Fibroblast of skin of scalp (primary cell): Measurements from ENCODE around the gene GOLGA3.
"Not testable (repeated sequence)": the region's sequence is repeated elsewhere in the genome, so short reads cannot be mapped to it uniquely, and the experiment has no call there.

Experiments
- DNase-seq: peaks from one replicate; pipeline ENCODE4 v3.0.0-alpha.2; 2013

The GOLGA3 gene

DNA sequence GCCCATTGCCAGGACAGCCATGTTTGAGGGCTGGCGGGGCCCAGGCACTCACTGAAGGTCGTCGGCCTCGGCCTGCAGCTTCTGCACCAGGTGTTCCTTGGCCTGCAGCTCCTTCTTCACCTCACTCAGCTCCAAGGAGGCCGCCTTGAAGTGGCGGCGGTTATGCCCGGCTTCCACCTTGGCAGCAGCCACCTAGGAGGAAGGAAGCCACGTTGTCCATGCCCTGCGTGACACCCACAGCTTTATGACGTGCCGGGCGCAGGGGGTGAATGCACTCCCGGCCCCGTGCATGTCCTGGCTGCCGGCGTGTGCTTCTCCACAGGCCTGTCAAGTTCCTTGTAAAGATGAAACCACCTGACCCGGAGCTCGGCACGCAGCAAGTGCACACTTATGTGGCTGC is 51.1 kb downstream of the GOLGA3 start:
- no peak for DNase-seq

DNA sequence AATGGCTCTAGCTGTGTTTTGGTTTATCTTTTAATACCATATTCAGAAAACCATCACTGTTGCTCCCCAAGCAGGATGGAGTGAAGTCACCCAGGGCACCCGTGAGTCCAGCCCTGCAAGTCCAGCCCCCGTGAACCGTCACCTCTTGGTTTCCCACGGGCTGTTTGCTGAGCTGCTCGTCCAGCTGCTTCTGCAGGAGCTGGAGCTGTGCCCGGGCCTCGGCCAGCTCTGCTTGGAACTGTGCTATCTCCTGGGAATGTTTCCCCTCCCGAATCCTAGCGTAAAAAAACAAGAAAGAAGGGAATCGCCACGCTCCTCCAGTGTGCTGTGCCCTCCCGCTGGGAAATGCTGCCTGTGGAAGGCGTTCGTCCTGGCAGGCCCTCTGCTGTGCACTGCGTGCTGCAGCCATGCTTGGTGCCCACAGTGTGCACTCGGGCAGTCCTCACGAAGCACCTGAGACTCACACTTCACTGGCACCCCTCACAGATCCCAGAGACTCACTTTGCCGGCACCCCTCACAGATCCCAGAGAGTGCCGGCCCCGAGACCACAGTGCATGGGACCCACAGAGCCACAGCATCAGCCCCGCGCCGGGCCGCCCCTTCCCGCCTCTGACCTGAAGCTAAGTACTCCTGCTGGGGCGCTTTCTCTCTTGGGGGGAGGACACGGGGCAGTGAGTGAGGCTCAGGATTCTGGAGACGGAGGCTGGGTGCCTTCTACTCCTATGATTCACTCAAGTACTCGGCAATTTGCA is 51.7 kb downstream of the GOLGA3 start:
- no peak for DNase-seq

DNA sequence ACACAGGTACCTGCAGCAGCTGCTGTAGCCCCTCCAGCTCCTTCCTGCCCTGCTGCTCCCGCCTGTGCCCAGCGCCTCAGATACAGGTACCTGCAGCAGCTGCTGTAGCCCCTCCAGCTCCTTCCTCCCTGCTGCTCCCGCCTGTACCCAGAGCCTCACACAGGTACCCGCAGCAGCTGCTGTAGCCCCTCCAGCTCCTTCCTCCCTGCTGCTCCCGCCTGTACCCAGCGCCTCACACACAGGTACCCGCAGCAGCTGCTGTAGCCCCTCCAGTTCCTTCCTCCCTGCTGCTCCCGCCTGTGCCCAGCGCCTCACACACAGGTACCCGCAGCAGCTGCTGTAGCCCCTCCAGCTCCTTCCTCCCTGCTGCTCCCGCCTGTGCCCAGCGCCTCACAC is 52.4 kb downstream of the GOLGA3 start:
- not testable (repeated sequence) for DNase-seq

DNA sequence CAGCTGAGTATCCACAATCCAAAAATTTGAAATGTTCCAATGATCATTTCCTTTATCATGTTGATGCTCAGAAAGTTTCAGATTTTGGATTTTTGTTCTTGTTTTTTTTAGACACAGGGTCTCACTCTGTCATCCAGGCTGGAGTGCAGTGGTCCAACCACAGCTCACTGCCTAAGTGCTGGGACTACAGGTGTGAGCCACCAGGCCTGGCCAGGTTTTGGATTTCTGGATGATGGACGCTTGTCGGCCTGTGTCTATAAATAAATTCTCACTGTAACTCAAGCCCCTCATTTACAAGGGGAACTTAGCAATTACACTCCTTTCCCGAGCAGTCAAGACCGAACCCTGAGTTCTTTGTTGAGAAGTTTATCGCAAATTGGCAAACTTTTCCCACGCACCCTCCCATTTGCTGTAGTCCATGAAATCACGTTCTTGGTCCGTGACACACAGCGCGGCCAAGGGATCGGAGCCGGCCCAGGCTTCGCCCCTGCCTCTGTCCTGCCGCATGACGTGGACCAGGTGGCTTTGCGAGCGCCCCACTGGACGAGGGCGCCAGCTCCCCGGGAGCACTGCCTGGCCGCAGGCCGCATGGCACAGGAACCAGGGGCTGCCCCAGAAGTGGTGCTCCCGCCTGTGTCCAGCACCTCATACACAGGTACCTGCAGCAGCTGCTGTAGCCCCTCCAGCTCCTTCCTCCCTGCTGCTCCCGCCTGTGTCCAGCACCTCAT is 53.0 kb downstream of the GOLGA3 start:
- DNase-seq = no peak

DNA sequence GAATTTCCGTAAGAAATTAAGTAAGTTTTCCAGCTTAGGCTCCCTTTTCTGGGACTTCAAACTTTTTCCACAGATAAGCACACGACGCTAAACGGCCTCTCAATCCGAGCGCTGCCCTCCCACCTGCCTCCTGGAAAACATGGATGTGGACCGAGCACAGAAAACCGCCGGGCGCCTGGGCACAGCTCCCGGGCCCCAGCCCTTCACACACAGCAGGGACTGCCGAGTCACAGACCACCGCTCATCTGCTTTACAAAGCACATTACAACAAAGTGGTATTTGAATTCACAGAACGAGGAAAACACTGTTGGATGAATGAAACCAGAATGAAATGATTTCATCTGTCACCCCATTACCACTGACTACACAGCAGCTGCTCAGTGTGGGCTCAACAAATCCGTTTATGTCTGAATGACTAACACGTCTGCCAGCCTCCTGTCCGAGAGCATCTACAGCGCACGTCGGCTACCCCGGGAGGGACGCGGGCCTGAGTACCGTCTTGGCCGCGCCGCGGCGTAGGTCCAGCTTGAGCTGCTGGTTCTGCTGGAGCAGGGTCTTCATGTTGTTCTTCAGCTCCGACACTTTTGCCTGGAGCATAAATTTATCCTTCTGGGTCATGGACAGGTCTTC is 53.9 kb downstream of the GOLGA3 start:
- no peak for DNase-seq

DNA sequence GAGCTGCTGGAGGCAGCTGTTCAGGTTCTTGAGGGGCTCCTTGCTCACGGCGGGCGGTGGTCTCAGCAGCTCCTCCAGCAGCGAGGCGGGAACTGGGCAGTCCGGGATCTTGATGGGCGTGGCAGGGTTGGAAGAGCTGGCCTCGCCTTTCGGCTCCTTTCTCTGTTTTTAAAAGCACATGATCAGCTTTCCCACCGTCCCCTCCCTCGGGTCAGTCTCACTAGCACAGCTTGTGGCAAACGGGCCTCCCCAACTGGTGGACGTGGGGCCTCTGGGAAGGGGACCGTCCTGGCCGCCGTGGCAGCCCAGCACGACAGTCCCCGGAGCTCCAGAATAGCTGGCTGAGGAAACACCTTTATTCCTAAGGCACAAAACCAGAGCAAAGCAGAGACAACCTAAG is 54.5 kb downstream of the GOLGA3 start:
- DNase-seq = no peak

DNA sequence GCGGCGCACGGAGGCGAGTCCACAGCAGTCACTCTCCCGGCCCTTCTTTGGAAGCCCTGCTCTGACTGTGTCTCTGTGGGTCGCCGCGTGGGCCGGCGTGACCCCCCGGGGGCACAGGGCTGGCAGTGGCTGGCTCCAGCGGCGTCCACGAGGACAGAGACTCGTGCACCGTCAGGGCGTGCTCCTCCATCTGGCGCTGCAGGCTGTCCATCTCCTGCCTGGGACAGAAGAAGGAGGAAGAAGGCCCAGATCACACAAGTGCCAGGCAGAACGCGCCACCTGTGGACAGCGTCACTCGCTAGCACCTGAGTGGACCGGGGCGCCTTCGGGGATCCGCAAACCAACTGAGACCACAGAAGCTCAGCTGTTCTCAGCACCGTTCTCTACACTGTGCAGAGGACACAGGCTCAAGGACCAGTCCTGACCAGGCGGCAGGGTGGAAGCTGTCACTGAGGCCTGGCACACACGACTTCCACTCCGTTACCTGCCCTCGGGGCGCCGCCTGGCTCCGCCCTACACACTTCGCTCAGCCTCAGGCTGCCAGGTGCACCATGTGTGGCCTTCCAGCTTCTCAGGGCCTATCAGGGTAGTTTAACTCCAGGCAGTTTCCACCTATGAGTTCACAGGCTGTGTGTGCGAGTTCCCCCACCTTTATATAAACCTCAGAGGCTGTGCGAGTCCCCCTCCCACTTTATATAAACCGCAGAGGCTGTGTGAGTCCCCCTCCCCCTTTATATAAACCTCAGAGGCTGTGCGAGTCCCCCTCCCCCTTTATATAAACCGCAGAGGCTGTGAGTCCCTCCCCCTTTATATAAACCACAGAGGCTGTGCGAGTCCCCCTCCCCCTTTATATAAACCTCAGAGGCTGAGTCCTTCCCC is 55.4 kb downstream of the GOLGA3 start:
- no peak for DNase-seq

DNA sequence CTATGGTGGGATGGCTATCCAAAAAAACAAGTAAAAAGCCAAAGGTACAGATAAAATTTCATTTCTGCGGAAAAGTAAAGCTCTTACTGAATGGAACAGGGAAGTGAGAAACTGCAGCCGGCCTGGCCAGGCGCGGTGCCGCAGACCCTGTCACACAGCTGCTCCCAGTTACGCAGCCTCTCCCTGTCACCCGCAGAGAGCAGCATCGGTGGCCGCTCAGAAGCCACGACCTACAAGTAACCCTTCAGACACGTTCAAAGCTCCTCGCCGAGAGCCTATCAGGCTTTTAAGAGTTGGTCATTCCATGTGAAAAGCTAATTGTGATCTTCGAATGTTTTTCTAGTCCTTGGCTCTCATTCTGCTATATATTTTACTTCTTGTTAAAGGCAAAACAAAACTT is 56.1 kb downstream of the GOLGA3 start:
- DNase-seq = no peak

DNA sequence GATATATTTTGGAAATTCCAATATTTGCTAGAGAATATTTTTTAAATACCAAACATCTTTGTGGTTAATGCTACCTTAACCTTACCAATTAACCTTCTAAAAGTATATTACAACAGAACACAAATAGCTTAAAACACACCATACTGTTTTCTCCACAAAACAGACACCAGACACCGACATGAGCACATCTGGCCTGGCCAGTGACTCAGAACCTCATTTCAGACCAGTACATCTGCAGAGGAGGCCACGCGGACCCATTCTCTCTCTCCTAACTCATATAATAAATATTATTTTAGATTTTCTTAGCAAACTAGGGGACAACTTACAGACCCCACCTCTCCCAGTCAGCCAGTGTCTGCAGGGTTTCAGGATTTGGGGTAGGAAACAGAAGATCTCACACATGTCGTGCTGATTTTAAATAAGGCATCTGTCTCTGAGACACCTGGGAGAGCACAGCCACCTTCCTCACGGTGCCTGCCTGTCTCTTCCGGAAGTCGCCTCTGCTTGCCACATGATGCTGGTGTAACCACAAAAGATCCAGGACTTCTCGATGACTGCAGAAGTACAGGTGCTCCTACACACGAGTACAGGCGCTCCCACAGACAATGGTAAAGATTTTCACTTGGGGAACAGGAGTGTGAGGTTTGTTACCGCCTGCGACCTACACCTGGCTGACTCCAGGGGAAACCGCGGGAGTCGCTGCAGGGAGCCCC is 57.4 kb downstream of the GOLGA3 start:
- no peak for DNase-seq

DNA sequence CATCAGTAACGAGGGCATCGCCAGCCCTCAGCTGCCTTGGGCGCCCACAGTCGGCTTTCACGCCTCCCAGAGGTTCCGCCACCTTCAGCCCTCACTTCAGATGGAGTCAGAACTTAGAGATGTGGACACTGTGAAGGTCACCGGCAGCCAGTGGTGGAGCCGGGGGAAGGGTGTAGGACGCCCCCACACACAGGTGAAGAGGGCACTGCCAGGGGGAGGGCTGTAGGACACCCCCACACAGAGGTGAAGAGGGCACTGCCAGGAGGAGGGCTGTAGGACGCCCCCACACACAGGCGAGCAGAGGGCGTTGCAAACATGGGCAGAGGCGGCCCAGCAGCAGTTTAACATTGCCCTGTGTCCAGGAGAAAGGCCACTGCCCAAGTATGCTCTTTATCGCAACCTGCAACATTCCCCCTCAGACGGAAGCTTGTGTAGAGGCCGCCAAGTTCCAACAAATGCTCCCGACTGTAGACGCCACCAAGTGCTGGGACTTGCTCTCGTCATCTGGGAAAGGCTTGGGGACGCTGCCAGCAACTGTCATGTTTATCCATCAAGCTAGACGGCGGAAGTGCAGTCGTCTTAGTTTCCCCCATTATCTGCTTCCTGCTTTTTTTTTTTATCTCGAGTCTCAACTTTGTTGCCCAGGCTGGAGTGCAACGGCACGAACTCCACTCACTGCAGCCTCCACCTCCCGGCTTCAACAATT is 62.1 kb downstream of the GOLGA3 start:
- DNase-seq = peak; percentile 22

DNA sequence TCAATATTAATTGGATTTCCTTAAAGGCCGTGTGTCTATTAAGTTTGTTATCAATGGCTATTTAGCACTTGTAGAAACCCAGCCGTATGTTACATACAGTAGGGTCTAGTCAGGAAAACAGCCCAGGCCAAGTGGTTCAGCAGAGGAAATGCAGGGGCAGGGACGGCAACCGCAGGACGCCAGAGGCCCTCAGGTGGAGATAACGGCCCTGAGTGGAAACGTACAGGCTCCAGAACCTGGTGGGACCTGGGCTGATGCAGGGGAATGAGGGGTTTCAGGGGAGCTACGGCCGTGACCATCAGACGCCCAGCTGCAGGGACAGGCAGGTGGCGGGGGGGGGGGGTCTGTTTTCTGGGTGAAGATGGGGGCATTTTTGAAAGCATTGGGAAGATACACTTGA is 63.3 kb downstream of the GOLGA3 start:
- no peak for DNase-seq

DNA sequence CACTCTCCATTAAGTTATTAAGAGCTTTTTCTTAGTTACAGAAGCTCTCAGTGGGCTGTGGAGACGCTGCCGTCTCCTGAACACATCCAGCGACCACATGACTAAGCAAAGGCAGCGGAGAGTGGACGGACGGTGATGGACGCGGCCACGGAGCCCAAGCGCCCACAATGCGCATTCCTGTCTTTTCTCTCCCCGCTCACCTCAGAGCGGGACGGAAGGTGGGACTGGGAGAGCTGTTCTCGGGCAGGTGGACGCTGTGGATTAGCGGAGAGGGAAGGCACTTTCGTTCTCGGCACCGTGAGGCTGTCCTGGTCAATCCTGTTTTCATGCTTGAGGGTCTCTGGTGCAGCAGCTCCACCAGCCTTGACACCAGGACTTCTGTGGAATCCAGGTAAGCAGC is 64.4 kb downstream of the GOLGA3 start:
- no peak for DNase-seq

DNA sequence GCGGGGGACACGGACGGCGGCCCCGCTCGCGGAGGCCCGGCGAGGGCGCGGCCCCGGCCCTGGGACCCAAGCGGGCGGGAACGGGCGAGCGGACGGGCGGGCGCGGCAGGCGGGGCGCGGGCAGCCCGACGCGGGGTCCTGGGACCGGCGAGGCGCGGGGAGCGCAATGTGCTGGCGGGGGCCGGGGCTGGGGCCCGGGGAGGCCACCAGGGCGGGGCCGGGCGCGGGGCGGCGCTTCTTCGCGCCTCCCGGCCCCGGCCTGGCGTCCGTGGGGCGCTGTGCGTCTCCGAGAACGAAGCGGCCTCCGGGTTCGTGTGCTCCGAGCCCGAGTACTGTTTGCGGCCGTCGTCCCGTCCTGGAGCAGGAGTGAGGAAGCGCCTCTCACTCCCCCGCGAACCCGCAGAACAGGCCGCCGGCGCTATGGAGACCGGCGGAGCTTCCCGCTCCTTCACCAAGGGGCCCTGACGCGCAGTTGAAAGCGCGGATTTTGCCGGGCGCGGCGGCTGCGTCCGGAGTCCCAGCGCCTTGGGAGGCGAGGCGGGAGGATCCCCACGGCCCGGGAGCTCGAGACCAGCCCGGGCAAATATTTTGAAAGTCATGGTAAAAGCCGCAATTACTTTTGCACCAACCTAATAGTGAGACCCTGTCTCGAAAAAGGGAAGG is 66.6 kb downstream of the GOLGA3 start:
- DNase-seq = peak; percentile 92

DNA sequence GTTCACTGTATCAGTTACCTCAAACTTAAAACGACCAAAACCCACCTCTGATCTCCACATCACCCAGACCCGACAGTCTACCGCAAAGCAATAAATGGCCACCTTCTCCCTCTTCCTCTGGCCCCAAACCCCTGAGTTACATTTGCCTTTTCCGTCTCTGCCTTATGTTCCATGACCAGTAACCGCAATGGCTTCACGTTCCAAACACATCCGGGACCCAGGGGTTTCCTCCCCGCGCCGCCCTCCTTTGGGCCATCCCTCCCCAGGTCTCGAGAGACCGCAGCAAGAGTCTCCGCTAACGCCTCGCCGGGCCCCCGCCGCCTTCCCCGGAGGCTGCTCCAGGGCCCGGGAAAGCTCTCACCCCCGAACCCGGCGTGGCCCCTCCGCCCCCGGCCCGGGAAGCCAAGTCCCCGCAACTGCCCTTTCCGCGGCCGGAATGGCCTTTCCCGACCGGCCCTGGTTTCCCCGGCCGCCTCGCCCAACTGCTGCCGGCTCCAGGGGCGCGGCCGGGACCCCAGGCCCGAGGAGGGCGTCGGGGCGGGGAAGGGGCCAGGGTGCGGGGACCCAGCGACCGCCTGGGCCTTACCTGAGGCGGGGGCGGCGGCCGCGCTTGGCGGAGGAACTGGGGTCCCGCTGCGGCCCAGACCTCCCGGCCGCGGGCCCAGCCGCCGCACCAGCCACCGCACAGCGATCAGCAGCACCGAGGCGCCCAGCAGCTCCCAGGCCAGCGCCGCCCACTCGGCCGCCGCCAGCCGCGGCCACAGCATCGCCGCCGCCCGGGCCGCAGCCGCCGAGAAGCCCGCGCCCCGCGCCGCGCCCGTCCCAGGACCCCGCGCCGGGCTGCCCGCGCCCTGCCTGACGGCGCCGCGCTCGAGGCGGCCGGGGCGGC is 67.4 kb downstream of the GOLGA3 start, which contains the start of gene ANKLE2:
ANKLE2 (minus strand) TSS at position 801 of the 889 bp plus-strand sequence; CDS start at position 767, 34 bp downstream.
- DNase-seq = peak; percentile 76

DNA sequence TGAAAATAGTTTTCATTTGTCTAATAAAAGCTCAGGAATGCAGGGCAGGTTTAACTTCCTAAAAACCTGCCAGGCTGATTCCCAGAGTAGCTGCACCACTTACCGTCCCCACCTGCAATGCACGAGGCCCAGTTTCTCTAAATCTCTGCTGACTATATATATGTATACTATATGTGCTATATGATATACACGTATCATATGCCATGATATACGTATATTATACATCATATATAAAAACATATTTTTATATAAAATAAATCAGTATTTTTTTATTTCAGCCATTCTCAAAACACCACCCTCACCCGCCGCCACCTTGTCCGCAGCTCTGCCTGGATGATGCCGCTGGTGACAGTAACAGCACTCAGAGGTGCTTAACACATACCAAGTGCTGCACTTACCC is 69.3 kb downstream of the GOLGA3 start:
- DNase-seq = no peak

DNA sequence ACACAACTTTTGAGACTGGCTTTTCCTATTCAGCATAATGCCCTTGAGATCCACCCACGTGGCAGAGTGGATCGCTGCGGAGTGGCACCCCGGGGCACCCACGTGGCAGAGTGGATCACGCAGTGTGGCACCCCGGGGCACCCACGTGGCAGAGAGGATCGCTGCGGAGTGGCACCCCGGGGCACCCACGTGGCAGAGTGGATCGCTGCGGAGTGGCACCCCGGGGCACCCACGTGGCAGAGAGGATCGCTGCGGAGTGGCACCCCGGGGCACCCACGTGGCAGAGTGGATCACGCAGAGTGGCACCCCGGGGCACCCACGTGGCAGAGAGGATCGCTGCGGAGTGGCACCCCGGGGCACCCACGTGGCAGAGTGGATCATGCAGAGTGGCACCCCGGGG is 69.8 kb downstream of the GOLGA3 start:
- not testable (repeated sequence) for DNase-seq

DNA sequence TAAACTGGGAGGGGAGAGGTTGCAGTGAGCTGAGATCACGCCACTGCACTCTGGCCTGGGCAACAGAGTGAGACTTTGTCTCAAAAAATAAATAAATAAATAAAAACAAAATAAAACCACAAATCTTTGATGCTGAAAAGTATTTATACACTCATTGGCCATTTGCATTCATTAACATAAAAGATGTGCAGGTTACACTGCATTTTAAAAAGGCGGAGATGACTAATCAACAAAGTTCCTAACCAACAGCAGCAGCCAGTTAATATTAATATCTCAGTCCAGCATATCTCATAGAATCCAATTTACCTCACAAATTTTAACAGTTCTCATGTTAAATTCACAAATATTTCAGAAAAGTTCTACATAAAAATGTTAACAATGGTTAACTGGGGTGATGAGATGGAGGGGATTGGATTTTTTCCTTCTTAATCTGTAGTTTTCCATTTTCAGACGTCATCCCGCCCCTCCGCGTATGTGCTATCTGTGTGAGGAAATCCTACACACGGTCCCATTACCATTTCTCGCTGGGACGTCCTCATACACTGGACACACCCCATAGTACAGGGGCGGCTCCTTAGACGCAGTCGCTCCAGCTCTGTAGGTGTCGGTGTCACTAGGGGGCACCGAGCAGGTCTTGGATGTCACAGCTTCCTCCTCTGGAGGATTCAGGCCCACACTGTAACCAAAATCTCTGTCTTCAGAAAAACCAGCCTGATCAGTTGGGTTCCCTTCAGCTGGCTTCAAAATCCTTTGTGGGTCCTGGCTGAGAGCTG is 74.3 kb downstream of the GOLGA3 start:
- no peak for DNase-seq

DNA sequence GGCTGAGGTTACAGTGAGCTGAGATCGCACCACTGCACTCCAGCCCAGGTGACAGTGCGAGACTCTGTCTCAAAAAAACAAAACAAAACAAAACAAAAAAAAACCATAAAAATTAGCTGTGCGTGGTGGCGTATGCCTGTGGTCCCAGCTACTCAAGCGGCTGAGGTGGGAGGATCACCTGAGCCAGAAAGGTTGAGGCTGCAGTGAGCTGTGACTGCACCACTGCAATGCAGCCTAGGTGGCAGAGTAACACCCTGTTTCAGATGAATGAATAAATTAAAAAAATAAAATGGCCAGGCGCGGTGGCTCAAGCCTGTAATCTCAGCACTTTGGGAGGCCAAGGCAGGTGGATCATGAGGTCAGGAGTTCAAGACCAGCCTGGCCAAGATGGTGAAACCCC is 75.0 kb downstream of the GOLGA3 start:
- not testable (repeated sequence) for DNase-seq

DNA sequence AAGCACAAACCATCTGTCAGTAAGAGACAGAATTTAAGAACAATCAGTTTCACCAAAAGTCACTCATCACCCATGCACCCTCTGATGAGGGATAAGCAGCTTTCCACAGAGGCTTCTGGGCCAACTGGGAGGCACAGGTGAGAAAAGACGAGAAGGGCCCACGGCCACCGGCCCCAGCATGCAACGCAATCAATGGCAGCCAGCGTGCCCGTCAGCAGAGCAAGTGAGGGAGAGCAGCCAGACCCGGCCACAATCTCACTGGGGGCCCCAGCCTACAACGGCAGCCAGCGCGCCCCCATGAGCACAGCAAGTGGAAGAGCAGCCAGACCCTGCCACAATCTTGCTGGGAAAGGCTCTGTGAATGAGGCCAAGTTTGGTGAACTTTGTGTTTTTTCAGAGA is 80.3 kb downstream of the GOLGA3 start:
- DNase-seq = no peak
